ENCODE data around the gene PPDPF.
"Not testable (repeated sequence)": the region's sequence is repeated elsewhere in the genome, so short reads cannot be mapped to it uniquely, and the experiment has no call there.

Gene PPDPF

DNA sequence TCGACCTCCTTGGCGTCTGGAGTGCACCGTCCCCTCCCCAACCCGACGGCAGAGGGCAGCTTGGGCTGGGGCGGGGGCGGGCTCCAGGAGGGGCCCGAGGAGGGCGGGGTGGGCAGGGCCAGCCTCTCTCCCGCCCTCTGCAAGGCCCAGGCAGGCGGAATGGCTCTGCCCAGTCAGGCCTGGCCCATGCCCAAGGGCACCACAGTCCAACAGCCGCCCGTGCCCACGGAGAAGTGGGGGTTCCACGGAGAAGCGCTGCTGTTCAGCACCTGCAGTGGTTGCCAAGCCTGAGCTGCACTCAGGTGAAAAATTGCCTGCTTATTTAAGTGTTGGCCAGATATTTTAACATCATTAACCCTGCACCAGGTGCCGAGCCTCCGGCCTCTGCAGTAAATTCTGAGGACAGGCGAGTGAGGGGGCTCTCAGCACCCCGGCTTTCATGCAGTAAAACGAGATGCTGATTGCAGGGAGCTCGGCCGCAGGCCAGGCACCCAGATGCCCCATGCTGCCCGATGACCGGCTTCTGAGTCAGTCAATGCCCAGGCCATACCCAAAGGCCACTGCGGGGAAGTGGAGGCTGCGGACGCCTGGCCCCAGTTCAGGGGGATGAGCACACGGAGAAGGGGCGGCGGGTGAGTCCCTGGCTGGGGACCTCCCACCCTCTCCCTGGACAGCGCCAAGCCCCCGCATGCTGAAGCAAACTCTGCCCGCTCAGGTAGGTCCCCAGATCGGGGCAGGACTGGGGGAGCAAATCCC is 27.3 kb downstream of the PPDPF start, which contains the start of gene SRMS:
Gene SRMS (minus strand): TSS at position 25 of the 756 bp plus-strand sequence. CDS start 286 bp downstream, outside the sequence.
- DNase-seq: no peak

GRCh38 chr20:63548542-63548941 is 28.0 kb downstream of the PPDPF start:
- DNase-seq: no peak

- no peak for DNase-seq
These were observed 28.5 kb downstream of the PPDPF start for GRCh38 chr20:63549019-63549418.

GRCh38 chr20:63549679-63550282 is 29.2 kb downstream of the PPDPF start:
- no peak for DNase-seq

GRCh38 chr20:63551068-63551467 is 30.5 kb downstream of the PPDPF start:
- no peak for DNase-seq

DNA sequence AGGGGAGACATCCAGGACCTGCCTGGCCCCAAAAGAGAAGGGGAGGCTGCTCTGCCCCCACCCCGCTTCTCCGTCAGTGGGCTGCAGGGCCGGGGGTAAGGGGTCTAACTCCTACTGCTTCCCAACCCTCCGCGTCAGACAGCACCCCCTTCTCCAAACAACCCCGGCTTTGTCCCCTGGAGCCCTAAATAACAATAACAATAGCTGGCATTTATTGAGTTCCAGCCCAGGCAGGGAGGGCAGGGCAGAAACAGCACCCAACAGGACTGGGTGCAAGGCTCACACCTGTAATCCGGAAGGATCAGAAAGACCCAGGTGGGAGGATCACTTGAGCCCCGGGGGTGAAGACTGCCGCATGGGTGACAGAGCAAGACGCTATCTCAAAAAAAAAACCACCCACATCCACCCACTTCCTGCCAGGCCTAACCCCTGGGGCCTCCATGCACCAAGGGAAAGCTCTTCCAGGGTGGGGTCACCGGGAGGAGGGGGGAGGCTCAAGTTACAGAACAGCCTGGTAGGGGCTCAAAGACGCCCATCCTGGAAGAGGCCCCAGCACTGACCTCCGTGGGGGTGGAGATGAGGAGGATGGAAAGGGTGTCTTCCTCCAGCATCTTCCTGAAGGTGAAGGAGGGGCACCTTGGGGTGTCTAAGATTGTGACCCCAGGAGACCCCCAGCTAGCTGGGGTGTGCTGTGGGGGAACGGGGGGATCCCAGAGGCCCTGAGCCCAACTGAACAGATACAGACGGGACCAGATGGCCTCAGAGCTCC is 32.1 kb downstream of the PPDPF start:
- no peak for DNase-seq

DNA sequence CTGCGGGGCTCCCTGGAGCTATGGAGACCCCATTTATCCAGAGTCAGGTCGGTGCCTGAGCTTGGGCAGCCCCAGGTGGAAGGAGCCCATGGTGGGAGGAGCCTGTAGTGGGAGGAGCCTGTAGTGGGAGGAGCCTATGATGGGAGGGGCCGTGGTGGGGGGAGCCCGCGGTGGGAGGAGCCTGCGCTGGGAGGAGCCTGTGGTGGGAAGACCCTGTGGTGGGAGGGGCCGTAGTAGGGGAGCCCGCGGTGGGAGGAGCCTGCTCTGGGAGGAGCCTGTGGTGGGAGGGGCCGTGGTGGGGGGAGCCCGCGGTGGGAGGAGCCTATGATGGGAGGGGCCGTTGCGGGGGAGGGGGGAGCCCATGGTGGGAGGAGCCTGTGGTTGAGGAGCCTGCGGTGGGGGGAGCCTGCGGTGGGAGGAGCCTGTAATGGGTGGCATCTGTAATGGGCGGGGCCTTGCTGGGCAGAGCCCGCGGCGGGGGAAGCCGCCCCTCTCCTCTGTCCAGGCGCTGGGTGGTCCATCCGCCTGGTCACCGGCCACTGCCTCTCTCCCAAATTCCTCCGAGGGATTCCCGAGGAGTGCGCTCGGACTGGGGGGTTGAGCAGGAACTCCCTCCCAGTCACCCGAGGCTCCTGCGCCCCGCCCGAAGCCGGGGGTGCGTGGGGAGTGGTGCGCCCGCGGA is 32.8 kb downstream of the PPDPF start:
- peak in 16 of 56 donors; percentile 7 to 90 (median 15) for DNase-seq

DNA sequence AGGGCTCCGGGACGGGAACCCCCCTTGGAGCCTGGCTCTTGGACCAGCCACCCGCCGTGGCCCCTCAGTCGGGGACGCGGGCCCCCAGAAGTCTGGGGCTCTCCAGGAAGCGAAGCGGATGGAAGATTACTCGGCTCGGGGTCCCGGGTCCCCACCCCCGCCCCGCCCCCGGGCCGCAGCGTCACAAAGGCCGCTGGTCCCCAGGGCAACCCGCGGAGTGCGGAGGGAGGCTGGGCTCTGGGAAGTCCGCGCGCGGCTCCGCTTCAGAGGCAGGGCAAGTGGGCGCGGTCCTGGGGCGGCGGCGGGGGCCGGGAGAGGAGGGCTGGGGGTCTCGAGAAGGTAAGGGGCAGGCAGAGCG is 33.3 kb downstream of the PPDPF start, which contains the start of gene FNDC11:
Gene FNDC11 (plus strand): TSS at position 227 of the 358 bp plus-strand sequence. CDS start 1,505 bp downstream, outside the sequence.
- DNase-seq: peak in 1 of 56 donors; percentile 10

- DNase-seq: no peak
These were observed 34.1 kb downstream of the PPDPF start for GRCh38 chr20:63554361-63555278.

DNA sequence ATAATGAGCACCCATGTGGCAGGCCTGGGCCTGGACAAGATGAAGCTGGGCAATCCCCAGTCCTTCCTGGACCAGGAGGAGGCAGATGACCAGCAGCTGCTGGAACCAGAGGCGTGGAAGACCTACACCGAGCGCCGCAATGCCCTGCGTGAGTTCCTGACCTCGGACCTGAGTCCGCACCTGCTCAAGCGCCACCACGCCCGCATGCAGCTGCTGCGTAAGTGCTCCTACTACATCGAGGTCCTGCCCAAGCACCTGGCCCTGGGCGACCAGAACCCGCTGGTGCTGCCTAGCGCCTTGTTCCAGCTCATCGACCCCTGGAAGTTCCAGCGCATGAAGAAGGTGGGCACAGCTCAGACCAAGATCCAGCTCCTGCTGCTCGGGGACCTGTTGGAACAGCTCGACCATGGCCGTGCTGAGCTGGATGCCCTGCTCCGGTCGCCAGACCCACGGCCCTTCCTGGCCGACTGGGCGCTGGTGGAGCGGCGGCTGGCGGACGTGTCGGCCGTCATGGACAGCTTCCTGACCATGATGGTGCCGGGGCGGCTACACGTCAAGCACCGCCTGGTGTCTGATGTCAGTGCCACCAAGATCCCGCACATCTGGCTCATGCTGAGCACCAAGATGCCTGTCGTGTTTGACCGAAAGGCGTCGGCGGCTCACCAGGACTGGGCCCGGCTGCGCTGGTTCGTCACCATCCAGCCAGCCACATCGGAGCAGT is 35.3 kb downstream of the PPDPF start:
- no peak for DNase-seq

DNA sequence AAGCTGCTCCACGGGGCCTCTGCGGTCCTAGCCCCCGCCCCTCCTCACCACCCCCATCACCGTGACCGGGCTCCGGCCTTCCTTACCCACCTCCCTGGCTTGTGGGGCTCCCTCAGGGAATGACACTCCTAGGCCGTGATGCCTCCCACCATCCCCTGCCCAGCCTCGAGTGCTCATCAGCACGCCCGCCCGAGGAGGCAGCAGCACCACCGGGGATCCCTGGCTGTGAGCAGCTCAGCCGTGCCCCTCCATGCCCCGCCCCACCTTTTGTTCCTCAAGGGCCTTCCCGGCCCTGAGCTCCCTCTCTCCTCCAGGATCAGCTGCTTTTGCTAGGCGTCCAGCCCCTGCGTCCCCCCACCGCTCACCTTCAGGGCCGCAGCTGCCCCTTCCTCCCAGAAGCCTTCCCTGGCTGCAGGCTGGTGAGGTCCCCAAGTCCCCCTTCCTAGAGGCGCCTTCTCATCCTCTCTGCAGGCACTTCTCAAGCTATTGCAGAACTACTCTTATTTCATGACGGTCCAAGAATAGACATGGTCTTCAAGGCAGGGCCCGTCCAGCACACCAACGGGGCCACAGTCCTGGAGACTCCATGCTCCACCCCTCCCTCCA is 36.4 kb downstream of the PPDPF start:
- no peak for DNase-seq

DNA sequence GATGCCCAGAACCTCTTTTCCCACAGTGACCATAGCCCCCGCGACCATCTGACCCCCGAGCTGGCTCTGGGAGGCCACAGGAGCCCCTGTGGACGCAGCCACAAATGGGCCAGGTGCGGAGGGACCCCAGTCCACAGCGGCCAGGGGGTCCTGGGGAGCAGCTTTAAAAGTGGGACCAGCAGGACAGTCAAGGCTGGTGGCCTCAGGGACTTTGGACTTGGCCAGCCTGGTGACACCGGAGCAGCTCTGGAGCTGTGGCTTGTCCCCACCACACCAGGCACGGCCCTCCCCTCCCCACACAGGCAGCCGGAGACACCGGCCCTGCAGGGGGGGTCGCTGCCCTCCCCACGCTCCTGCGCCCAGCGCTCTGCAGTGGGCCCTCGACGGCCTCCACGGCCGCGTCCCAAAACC is 36.9 kb downstream of the PPDPF start:
- DNase-seq: no peak

DNA sequence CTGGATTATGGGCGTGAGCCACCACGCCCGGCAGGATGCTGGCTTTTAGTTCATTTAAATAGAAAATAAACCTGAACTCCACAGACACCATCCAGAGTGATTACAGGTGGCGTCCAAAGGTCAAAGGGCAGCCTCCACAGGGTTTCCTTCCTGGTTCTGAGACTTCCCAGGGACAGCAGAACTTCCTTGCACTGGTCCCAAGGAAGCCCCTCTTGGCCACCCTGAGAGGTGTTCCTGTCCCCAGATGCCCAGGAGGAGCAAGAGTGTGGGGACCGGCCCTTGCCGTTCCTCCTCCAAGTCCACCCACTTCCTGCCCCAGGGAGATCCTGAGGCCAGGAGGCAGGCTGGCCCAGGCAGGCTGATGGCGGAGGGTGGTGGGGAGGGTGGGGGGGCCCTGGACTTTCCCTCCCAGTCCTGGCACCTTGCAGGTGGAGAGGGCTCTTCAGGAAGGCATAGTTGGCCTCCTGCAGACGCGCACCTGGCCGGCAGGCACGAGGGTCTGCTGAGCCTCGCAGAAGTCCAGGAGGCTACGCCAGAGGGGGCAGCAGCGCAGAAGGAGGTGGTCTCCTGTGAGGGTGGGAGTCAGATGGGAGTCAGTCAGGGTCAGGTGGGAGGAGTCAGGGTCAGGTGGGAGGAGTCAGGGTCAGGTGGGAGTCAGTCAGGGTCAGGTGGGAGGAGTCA is 38.4 kb downstream of the PPDPF start:
- no peak for DNase-seq

GRCh38 chr20:63559485-63560332 is 39.1 kb downstream of the PPDPF start:
- not testable (repeated sequence) for DNase-seq

- no peak for DNase-seq
These were observed 39.8 kb downstream of the PPDPF start for GRCh38 chr20:63560333-63560805.

- DNase-seq: no peak
These were observed 40.5 kb downstream of the PPDPF start for GRCh38 chr20:63560856-63561609.

All from amygdala (tissue), 56 donors.